Measurements from ENCODE around the gene ANKFN1. TPM values are rescaled to one million over a fixed set of nuclear protein-coding genes. Genes with fewer than 3 reads are reported as not detected.

ANKFN1 gene
- total RNA-seq, 1 donor from 2014 or later, result 2.4 TPM

- DNase-seq (ENCODE audit: extremely low spot score, unreplicated experiment), result no peak
- Mint-ChIP-seq H3K36me3 (no peaks in the 10 kb centered on the region), H3K4me1 (ENCODE audit: unreplicated experiment) (peaks cover 13% of the 10 kb centered on the region), H3K4me3 (no peak overlapping the region), H3K9me3 (peaks cover 6% of the 10 kb centered on the region), H3K27me3 (peaks cover 4% of the 10 kb centered on the region), H3K27ac (no peak overlapping the region)
- TF ChIP-seq, protein P1, sequence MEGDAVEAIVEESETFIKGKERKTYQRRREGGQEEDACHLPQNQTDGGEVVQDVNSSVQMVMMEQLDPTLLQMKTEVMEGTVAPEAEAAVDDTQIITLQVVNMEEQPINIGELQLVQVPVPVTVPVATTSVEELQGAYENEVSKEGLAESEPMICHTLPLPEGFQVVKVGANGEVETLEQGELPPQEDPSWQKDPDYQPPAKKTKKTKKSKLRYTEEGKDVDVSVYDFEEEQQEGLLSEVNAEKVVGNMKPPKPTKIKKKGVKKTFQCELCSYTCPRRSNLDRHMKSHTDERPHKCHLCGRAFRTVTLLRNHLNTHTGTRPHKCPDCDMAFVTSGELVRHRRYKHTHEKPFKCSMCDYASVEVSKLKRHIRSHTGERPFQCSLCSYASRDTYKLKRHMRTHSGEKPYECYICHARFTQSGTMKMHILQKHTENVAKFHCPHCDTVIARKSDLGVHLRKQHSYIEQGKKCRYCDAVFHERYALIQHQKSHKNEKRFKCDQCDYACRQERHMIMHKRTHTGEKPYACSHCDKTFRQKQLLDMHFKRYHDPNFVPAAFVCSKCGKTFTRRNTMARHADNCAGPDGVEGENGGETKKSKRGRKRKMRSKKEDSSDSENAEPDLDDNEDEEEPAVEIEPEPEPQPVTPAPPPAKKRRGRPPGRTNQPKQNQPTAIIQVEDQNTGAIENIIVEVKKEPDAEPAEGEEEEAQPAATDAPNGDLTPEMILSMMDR (conservative IDR thresholded peaks at IDR 0.05), result no peak
Measured at GRCh38 chr17:56182081-56182480, 28.8 kb downstream of the ANKFN1 start.

DNA sequence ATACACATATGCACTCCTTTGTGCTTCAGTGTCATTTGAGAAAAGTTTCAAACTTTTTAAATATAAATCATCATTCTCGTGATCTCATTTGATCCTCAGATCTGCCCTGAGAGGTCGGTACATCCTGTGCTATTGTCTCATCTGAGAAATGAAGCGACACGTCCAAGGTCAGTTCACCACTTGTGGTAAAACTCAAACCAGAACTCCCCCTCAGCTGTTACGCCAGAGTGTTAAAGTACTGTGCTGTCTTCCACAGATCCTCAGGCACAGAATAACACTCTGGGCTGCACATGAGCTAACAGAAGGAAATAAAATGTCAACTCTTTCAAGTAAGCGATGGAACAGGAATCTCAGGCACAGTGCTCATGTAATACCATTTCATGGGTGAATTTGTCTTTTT lies 31.4 kb downstream of the ANKFN1 start:
- H3K9me3 Mint-ChIP-seq, result peaks cover 6% of the 10 kb centered on the region
- H3K27ac Mint-ChIP-seq, result no peak overlapping the region
- no peaks in the 10 kb centered on the region for H3K36me3 Mint-ChIP-seq
- TF ChIP-seq, protein P1 (conservative IDR thresholded peaks at IDR 0.05), result no peak
- H3K4me3 Mint-ChIP-seq, result no peak overlapping the region
- peaks cover 9% of the 10 kb centered on the region for H3K4me1 Mint-ChIP-seq (ENCODE audit: unreplicated experiment)
- H3K27me3 Mint-ChIP-seq, result peaks cover 6% of the 10 kb centered on the region
- DNase-seq (ENCODE audit: extremely low spot score, unreplicated experiment), result no peak

- TF ChIP-seq, protein P1 (conservative IDR thresholded peaks at IDR 0.05), result no peak
- H3K4me1 Mint-ChIP-seq (ENCODE audit: unreplicated experiment), result peaks cover 4% of the 10 kb centered on the region
- DNase-seq (ENCODE audit: extremely low spot score, unreplicated experiment), result no peak
- H3K36me3 Mint-ChIP-seq, result no peaks in the 10 kb centered on the region
- peaks cover 7% of the 10 kb centered on the region for H3K27me3 Mint-ChIP-seq
- peaks cover 6% of the 10 kb centered on the region for H3K9me3 Mint-ChIP-seq
- H3K27ac Mint-ChIP-seq, result no peak overlapping the region
- no peak overlapping the region for H3K4me3 Mint-ChIP-seq
Measured at GRCh38 chr17:56185491-56186221, 32.4 kb downstream of the ANKFN1 start.

GRCh38 chr17:56186222-56186786 lies 33.0 kb downstream of the ANKFN1 start:
- no peak for DNase-seq (ENCODE audit: extremely low spot score, unreplicated experiment)
- TF ChIP-seq, protein P1 (conservative IDR thresholded peaks at IDR 0.05), result no peak
- H3K36me3 Mint-ChIP-seq, result no peaks in the 10 kb centered on the region
- peaks cover 4% of the 10 kb centered on the region for H3K4me1 Mint-ChIP-seq (ENCODE audit: unreplicated experiment)
- H3K27me3 Mint-ChIP-seq, result peaks cover 7% of the 10 kb centered on the region
- peaks cover 6% of the 10 kb centered on the region for H3K9me3 Mint-ChIP-seq
- H3K4me3 Mint-ChIP-seq, result no peak overlapping the region
- no peak overlapping the region for H3K27ac Mint-ChIP-seq

DNA sequence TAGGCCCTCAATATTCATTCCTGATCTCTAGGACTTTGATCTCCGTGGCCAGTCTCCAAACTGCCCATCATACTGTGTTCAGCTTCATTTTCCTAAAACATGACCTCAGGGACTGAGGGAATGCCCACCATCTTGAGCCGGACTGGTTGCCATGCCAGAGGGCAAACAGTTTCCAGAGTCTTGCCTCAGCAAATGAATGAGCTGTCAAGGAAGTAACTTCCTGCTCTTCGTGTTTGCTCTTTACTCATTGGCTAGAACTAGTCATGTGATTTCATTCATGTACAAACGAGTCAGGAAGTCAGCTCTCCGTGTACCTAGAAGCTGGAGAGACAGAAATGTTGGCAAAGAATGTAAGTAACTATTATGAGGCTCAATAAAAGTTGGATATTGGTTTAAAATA lies 50.2 kb downstream of the ANKFN1 start:
- DNase-seq (ENCODE audit: extremely low spot score, unreplicated experiment), result no peak
- TF ChIP-seq, protein P1 (conservative IDR thresholded peaks at IDR 0.05), result no peak
- Mint-ChIP-seq H3K4me3 (no peak overlapping the region), H3K9me3 (peaks cover 4% of the 10 kb centered on the region), H3K4me1 (ENCODE audit: unreplicated experiment) (no peaks in the 10 kb centered on the region), H3K27me3 (peaks cover 13% of the 10 kb centered on the region), H3K36me3 (no peaks in the 10 kb centered on the region), H3K27ac (no peak overlapping the region)
